ENCODE measurements around the gene SLC22A14. TPM values are rescaled to one million over a fixed set of nuclear protein-coding genes. Genes with fewer than 3 reads are reported as not detected.

The SLC22A14 gene
- total and polyA plus RNA-seq, 9 of the 15 experiments (the other 6 are each of a cell fraction or from before 2014, with no cell fraction given) = 0.03 to 0.07 TPM; not detected in 7

DNA sequence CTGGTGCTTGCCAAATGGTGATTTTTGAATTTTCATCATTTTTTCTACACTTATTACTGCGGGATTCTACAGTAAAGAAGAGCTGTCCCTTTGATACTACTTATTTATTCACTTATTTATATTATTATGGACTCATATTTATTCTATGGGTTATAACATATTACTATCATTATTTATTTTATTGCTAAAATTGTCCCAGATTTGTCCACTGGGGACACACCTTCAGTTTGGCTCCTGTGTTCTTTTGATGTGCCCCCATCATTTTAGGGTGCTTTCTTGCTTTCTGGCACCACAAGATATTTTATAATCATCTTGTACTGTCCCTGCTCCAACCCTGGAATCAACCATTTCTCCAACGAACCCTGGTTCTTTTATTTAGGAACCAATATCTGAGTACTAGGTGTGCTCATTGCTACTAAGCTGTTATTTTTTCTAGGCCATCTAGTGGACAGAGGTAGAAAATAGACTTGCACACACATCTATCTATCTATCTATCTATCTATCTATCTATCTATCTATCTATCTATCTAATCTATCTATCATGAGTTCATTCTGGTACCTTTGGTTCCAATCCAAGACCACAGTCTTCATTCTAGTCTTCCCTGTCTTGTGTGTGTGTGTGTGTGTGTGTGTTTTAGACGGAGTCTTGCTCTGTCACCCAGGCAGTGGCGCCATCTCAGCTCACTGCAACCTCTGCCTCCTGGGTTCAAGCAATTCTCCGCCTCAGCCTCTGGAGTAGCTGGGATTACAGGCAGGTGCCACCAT lies 16.0 kb downstream of the SLC22A14 start (continued):
- TF ChIP-seq NCOR1 (IDR thresholded peaks at IDR 0.05) (no peak), MTA1 (IDR thresholded peaks at IDR 0.05; ENCODE audit: borderline replicate concordance) (peak; percentile 74), RBM14 (IDR thresholded peaks at IDR 0.05; ENCODE audit: borderline replicate concordance, insufficient read depth, low read depth, low read length) (no peak)

DNA sequence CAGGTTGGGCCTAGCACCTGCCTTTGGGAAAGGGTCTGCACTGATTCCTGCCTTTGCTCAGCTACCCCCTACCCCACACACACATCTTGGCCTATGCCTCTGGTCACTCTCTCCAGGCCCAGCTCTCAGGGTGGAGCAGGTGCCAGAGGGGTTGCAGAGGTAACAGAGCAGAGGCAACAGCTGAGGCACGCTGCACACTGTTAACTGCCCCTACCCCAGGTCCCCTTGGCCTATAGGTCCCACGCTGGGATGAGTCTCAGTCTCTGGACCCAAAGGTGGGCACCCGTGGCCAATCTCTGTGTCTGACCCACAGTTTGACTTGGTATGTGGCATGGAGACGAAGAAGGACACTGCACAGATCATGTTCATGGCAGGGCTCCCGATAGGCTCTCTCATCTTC lies 24.8 kb downstream of the SLC22A14 start:
- Histone ChIP-seq H3K4me3 (no peak overlapping the region), H4K20me1 (replicated peaks; ENCODE audit: control insufficient read depth, insufficient read depth, low read length) (no peaks in the 10 kb centered on the region), H3K79me2 (ENCODE audit: control insufficient read depth, insufficient read depth, low read length) (no peaks in the 10 kb centered on the region), H3K36me3 (ENCODE audit: control insufficient read depth, insufficient read depth, low read length) (no peaks in the 10 kb centered on the region), H3K4me1 (replicated peaks in 1 of 2; ENCODE audit: control insufficient read depth in 2 of 2, insufficient read depth in 2 of 2, low read length in 2 of 2) (peaks cover 0 to 5% of the 10 kb centered on the region in 2 experiments; a peak in 1 of 5 replicates), H3K9me1 (ENCODE audit: control insufficient read depth, insufficient read depth, low read length) (no peaks in the 10 kb centered on the region), H2AFZ (ENCODE audit: low read depth, low read length) (no peak overlapping the region), H3K9me3 (replicated peaks; ENCODE audit: control insufficient read depth, insufficient read depth, low read depth, low read length) (no peaks in the 10 kb centered on the region), H3K27me3 (ENCODE audit: control insufficient read depth in 2 of 2, insufficient read depth in 2 of 2, low read length in 2 of 2) (peaks cover 31 to 70% of the 10 kb centered on the region in 2 experiments), H3K27ac (ENCODE audit: extremely low read depth, low read depth, low read length) (no peak overlapping the region), H3K4me2 (ENCODE audit: insufficient read depth, low read length) (no peak overlapping the region), H3K9ac (ENCODE audit: insufficient read depth in 1 of 2, low read depth in 2 of 2, low read length in 2 of 2) (0 out of 4 replicates have a peak overlapping the region, but pooled peaks of 1 of the 2 experiments have one; percentile 30)
- ATAC-seq (no peak; the same call in 1 of the 3 replicates), FAIRE-seq (no peak), DNase-seq (ENCODE audit: extremely low read depth in 1 of 4, low spot score in 3 of 4) (no peak)
- in situ Hi-C loops (cut with MboI) (no loop called here), intact Hi-C loops (cut with micrococcal nuclease) (no loop called here)
- ChIA-PET CTCF (ENCODE audit: low intra/inter-chr PET ratio) (no interaction called here), POLR2A (interaction anchor here (1.1 kb wide), 1 partner anchor 10 kb away, joined by 3 read pairs; no protein-coding TSS in a partner anchor)
- TF ChIP-seq OTX1 (CRISPR knock-in tag; IDR thresholded peaks at IDR 0.05) (no peak), ETS2 (tag; IDR thresholded peaks at IDR 0.05; ENCODE audit: borderline replicate concordance, poor library complexity, severe bottlenecking) (no peak), EHMT2 (IDR thresholded peaks at IDR 0.05) (no peak), ZNF23 (CRISPR knock-in tag; IDR thresholded peaks at IDR 0.05) (no peak), ZNF830 (CRISPR knock-in tag; IDR thresholded peaks at IDR 0.05) (no peak), MYNN (IDR thresholded peaks at IDR 0.05) (no peak), MYNN (CRISPR knock-in tag; IDR thresholded peaks at IDR 0.05) (no peak), GTF2E2 (tag; IDR thresholded peaks at IDR 0.05) (no peak)
- TF ChIP-seq, protein P1, sequence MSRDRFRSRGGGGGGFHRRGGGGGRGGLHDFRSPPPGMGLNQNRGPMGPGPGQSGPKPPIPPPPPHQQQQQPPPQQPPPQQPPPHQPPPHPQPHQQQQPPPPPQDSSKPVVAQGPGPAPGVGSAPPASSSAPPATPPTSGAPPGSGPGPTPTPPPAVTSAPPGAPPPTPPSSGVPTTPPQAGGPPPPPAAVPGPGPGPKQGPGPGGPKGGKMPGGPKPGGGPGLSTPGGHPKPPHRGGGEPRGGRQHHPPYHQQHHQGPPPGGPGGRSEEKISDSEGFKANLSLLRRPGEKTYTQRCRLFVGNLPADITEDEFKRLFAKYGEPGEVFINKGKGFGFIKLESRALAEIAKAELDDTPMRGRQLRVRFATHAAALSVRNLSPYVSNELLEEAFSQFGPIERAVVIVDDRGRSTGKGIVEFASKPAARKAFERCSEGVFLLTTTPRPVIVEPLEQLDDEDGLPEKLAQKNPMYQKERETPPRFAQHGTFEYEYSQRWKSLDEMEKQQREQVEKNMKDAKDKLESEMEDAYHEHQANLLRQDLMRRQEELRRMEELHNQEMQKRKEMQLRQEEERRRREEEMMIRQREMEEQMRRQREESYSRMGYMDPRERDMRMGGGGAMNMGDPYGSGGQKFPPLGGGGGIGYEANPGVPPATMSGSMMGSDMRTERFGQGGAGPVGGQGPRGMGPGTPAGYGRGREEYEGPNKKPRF (IDR thresholded peaks at IDR 0.05; ENCODE audit: low read depth, low read length) = no peak
- TF ChIP-seq, protein P2, sequence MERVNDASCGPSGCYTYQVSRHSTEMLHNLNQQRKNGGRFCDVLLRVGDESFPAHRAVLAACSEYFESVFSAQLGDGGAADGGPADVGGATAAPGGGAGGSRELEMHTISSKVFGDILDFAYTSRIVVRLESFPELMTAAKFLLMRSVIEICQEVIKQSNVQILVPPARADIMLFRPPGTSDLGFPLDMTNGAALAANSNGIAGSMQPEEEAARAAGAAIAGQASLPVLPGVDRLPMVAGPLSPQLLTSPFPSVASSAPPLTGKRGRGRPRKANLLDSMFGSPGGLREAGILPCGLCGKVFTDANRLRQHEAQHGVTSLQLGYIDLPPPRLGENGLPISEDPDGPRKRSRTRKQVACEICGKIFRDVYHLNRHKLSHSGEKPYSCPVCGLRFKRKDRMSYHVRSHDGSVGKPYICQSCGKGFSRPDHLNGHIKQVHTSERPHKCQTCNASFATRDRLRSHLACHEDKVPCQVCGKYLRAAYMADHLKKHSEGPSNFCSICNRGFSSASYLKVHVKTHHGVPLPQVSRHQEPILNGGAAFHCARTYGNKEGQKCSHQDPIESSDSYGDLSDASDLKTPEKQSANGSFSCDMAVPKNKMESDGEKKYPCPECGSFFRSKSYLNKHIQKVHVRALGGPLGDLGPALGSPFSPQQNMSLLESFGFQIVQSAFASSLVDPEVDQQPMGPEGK (CRISPR knock-in tag; IDR thresholded peaks at IDR 0.05; ENCODE audit: borderline replicate concordance) = no peak
- WGBS (ENCODE audit: insufficient coverage, low coverage, missing lambda C conversion rate) = 3% methylated on average over 5 of the region's 5 CpGs
- BruUV-seq (replicated peaks) = no TSS peak

All from K562 (cell line).